GM21737 (cell line): Measurements from ENCODE around the gene LIME1.
"Not testable (repeated sequence)": the region's sequence is repeated elsewhere in the genome, so short reads cannot be mapped to it uniquely, and the experiment has no call there.

Experiments used
- ATAC-seq: cut with Tn5 transposase; IDR thresholded peaks from one replicate; pipeline ENCODE4 v1.9.1; 2021; ENCODE audit warnings: mild to moderate bottlenecking, moderate library complexity; ENCODE audit not compliant: unreplicated experiment

LIME1 gene

GRCh38 chr20:63769891-63770474, 33.5 kb downstream of the LIME1 start:
- no peak for ATAC-seq

GRCh38 chr20:63771046-63771707, 34.7 kb downstream of the LIME1 start:
- no peak for ATAC-seq

- ATAC-seq, result no peak
Measured at GRCh38 chr20:63772781-63773518, 36.5 kb downstream of the LIME1 start.

GRCh38 chr20:63773571-63774241, 37.2 kb downstream of the LIME1 start:
- ATAC-seq, result no peak

- no peak for ATAC-seq
Measured at GRCh38 chr20:63774306-63774705, 37.8 kb downstream of the LIME1 start.

- no peak for ATAC-seq
Measured at GRCh38 chr20:63775096-63775978, 38.9 kb downstream of the LIME1 start.

GRCh38 chr20:63776875-63777274, 40.4 kb downstream of the LIME1 start:
- not testable (repeated sequence) for ATAC-seq

GRCh38 chr20:63777614-63778013, 41.1 kb downstream of the LIME1 start:
- ATAC-seq, result no peak

GRCh38 chr20:63778034-63778752, 41.7 kb downstream of the LIME1 start:
- ATAC-seq, result no peak

- ATAC-seq, result no peak
Measured at GRCh38 chr20:63778857-63779256, 42.4 kb downstream of the LIME1 start.

- ATAC-seq, result no peak
Measured at GRCh38 chr20:63781181-63781580, 44.7 kb downstream of the LIME1 start.

GRCh38 chr20:63782051-63782471, 45.6 kb downstream of the LIME1 start:
- ATAC-seq, result no peak

GRCh38 chr20:63782521-63782971, 46.1 kb downstream of the LIME1 start:
- no peak for ATAC-seq

- ATAC-seq, result no peak
Measured at GRCh38 chr20:63783970-63784369, 47.5 kb downstream of the LIME1 start.

- ATAC-seq, result no peak
Measured at GRCh38 chr20:63785691-63786131, 49.2 kb downstream of the LIME1 start.

- no peak for ATAC-seq
Measured at GRCh38 chr20:63787302-63787701, 50.8 kb downstream of the LIME1 start.

GRCh38 chr20:63787749-63788148, 51.3 kb downstream of the LIME1 start:
- no peak for ATAC-seq
